Liver (tissue), 9 donors: ENCODE measurements around the gene RAB23. TPM values are rescaled to one million over a fixed set of nuclear protein-coding genes. Genes with fewer than 3 reads are reported as not detected.

ENCODE experiments used
- DNase-seq: peaks from one replicate; pipeline ENCODE4 v3.0.0-alpha.2; 2017; ENCODE audit warnings: low spot score
- H3K27ac ChIP-seq, 2 donors: one replicate each; pipeline ENCODE4 v1.7.0; 2013; ENCODE audit warnings: inconsistent platforms in 2 of 2, low read length in 2 of 2, control low read depth in 1 of 2, low read depth in 1 of 2, mild to moderate bottlenecking in 1 of 2
- H3K27me3 ChIP-seq, 4 donors: one replicate each; pipeline versions ENCODE4 v1.6.1 to v1.7.0; 2013; ENCODE audit warnings: low read length in 3 of 4, inconsistent platforms in 1 of 4, mild to moderate bottlenecking in 1 of 4, moderate library complexity in 1 of 4; ENCODE audit not compliant: control insufficient read depth in 4 of 4, insufficient read depth in 4 of 4
- H3K36me3 ChIP-seq, 4 donors: one replicate each; pipeline versions ENCODE4 v1.6.1 to v1.7.0; 2013; ENCODE audit warnings: low read length in 3 of 4, mild to moderate bottlenecking in 3 of 4, low read depth in 1 of 4, moderate library complexity in 1 of 4; ENCODE audit not compliant: control insufficient read depth in 4 of 4, insufficient read depth in 3 of 4
- H3K4me1 ChIP-seq, 4 donors: one replicate each; pipeline versions ENCODE4 v1.6.1 to v1.7.0; 2013; ENCODE audit warnings: low read length in 3 of 4, mild to moderate bottlenecking in 3 of 4, moderate library complexity in 1 of 4; ENCODE audit not compliant: control insufficient read depth in 4 of 4, insufficient read depth in 4 of 4
- H3K4me3 ChIP-seq, 3 donors: one replicate each; pipeline versions ENCODE4 v1.6.1 to v1.7.0; 2013; ENCODE audit warnings: low read length in 3 of 3, control low read depth in 1 of 3, low read depth in 1 of 3, mild to moderate bottlenecking in 1 of 3
- H3K9ac ChIP-seq, 2 donors: one replicate each; pipeline ENCODE4 v1.7.0; 2013; ENCODE audit warnings: low read length in 2 of 2, mild to moderate bottlenecking in 2 of 2, moderate library complexity in 2 of 2, control low read depth in 1 of 2, low read depth in 1 of 2
- H3K9me3 ChIP-seq, 4 donors: one replicate each; pipeline versions ENCODE4 v1.6.1 to v1.7.0; 2013; ENCODE audit warnings: low read length in 3 of 4; ENCODE audit not compliant: control insufficient read depth in 4 of 4
- EGR1 ChIP-seq, 2 donors: IDR thresholded peaks; 2 replicates each; pipeline ENCODE4 v1.6.1; 2016 to 2018; ENCODE audit warnings: antibody characterized with exemption in 2 of 2, low read depth in 2 of 2
- FOXA1 ChIP-seq: IDR thresholded peaks from 2 replicates; pipeline ENCODE4 v1.6.1; 2016; ENCODE audit warnings: antibody characterized with exemption
- FOXA2 ChIP-seq: IDR thresholded peaks from 2 replicates; pipeline ENCODE4 v1.6.1; 2016; ENCODE audit warnings: antibody characterized with exemption
- GABPA ChIP-seq, 2 donors: IDR thresholded peaks in 1 of 2; conservative IDR thresholded peaks in 1 of 2; 2 replicates each; pipeline ENCODE4 v1.6.1; 2016; ENCODE audit warnings: antibody characterized with exemption in 2 of 2, mild to moderate bottlenecking in 1 of 2, moderate library complexity in 1 of 2
- HNF4A ChIP-seq, 2 donors: conservative IDR thresholded peaks; 2 replicates each; pipeline ENCODE4 v1.6.1; 2016; ENCODE audit warnings: antibody characterized with exemption in 2 of 2, mild to moderate bottlenecking in 2 of 2
- JUND ChIP-seq, 2 donors: IDR thresholded peaks; 2 replicates each; pipeline ENCODE4 v1.6.1; 2016; ENCODE audit warnings: antibody characterized with exemption in 2 of 2
- RAD21 ChIP-seq, 2 donors: IDR thresholded peaks; 2 replicates each; pipeline ENCODE4 v1.6.1; 2016; ENCODE audit warnings: antibody characterized with exemption in 2 of 2, mild to moderate bottlenecking in 2 of 2
- RXRA ChIP-seq, 2 donors: IDR thresholded peaks; 2 replicates each; pipeline ENCODE4 v1.6.1; 2017 to 2018; ENCODE audit warnings: antibody characterized with exemption in 2 of 2, mild to moderate bottlenecking in 1 of 2
- SP1 ChIP-seq: IDR thresholded peaks from 2 replicates; pipeline ENCODE4 v1.6.1; 2018; ENCODE audit warnings: antibody characterized with exemption, mild to moderate bottlenecking
- TAF1 ChIP-seq: conservative IDR thresholded peaks from 2 replicates; pipeline ENCODE4 v1.6.1; 2016; ENCODE audit warnings: antibody characterized with exemption, mild to moderate bottlenecking
- YY1 ChIP-seq: IDR thresholded peaks from 2 replicates; pipeline ENCODE4 v1.6.1; 2016; ENCODE audit warnings: antibody characterized with exemption, mild to moderate bottlenecking
- WGBS: extraction: QIAGEN DNeasy Blood & Tissue Kit; methylation state at CpG from one replicate; pipeline ENCODE4 v1.1.7; 2013; 5-methylcytosine and 5-hydroxymethylcytosine counted together
- polyA plus RNA-seq, 2 donors: library from polyadenylated mRNA; stranded (reverse) in 1 of 2; unstranded in 1 of 2; fragments of 200-250 nt in 1 of 2; fragments of >200 nt in 1 of 2; fragmentation: Nextera tagmentation in 1 of 2; extraction: Ambion mirVana in 1 of 2; gene quantifications; one replicate each; pipeline versions ENCODE4 v1.2.1 to v1.2.3, GENCODE V29; 2013 to 2015
- total RNA-seq, 2 donors: library from RNA; depleted of rRNA; stranded (reverse); fragments of >200 nt; gene quantifications; one replicate each; pipeline ENCODE4 v1.2.3, GENCODE V29; 2014
- TF ChIP-seq, protein P1 (sequence below): fragments of 150-350 bp; IDR thresholded peaks from 2 replicates; pipeline ENCODE4 v1.5.1; 2017; ENCODE audit warnings: improper control_type of control experiment, low read depth, low read length; ENCODE audit not compliant: missing input control
- TF ChIP-seq, protein P2 (sequence below): IDR thresholded peaks from 2 replicates; pipeline ENCODE4 v1.6.1; 2016; ENCODE audit warnings: antibody characterized with exemption
- TF ChIP-seq, protein P3 (sequence below): IDR thresholded peaks from 2 replicates; pipeline ENCODE4 v1.6.1; 2016; ENCODE audit warnings: antibody characterized with exemption
- TF ChIP-seq, protein P4 (sequence below): IDR thresholded peaks from 2 replicates; pipeline ENCODE4 v1.6.1; 2016; ENCODE audit warnings: antibody characterized with exemption, mild to moderate bottlenecking
- TF ChIP-seq, protein P5 (sequence below): IDR thresholded peaks from 2 replicates; pipeline ENCODE4 v1.6.1; 2016; ENCODE audit warnings: antibody characterized with exemption
- donor health status: healthy.
- donor health status: healthy.
- donor health status: healthy.
- donor health status: healthy.
- donor health status: healthy.

Gene RAB23
- total and polyA plus RNA-seq, 4 donors, result 0.60 to 4.3 (median 2.4) TPM

DNA sequence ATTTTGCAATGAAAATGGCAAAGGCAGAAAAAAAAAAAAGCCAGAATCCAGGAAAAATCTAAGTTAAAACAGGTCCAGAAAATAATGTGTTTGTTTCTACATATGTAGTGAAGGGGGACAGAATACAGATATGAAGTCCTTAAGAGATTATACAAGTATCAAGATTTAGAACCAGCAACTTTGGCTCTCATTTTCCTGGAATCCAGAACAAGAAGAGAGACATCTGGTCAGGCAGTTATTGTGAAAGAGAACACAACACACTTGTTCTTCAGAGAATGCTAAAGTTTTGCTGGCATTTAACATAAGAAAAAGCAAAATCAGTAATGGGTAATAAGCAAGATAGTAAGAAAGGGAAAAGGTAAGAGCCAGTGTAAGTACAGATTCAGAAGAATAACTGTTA lies 28.9 kb downstream of the RAB23 start:
- TF ChIP-seq, protein P1, sequence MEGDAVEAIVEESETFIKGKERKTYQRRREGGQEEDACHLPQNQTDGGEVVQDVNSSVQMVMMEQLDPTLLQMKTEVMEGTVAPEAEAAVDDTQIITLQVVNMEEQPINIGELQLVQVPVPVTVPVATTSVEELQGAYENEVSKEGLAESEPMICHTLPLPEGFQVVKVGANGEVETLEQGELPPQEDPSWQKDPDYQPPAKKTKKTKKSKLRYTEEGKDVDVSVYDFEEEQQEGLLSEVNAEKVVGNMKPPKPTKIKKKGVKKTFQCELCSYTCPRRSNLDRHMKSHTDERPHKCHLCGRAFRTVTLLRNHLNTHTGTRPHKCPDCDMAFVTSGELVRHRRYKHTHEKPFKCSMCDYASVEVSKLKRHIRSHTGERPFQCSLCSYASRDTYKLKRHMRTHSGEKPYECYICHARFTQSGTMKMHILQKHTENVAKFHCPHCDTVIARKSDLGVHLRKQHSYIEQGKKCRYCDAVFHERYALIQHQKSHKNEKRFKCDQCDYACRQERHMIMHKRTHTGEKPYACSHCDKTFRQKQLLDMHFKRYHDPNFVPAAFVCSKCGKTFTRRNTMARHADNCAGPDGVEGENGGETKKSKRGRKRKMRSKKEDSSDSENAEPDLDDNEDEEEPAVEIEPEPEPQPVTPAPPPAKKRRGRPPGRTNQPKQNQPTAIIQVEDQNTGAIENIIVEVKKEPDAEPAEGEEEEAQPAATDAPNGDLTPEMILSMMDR, result no peak
- TF ChIP-seq SP1 (no peak), RAD21 (IDR thresholded peaks at IDR 0.05) (no peak), FOXA1 (no peak), RXRA (IDR thresholded peaks at IDR 0.05) (no peak), TAF1 (no peak), EGR1 (IDR thresholded peaks at IDR 0.05; ENCODE audit: low read depth in 2 of 2) (no peak), JUND (IDR thresholded peaks at IDR 0.05) (no peak), FOXA2 (no peak), YY1 (no peak), HNF4A (conservative IDR thresholded peaks at IDR 0.05) (no peak), GABPA (IDR thresholded peaks at IDR 0.05 in 1 of 2, conservative IDR thresholded peaks at IDR 0.05 in 1 of 2) (no peak)
- TF ChIP-seq, protein P2, sequence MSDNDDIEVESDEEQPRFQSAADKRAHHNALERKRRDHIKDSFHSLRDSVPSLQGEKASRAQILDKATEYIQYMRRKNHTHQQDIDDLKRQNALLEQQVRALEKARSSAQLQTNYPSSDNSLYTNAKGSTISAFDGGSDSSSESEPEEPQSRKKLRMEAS, result no peak
- TF ChIP-seq, protein P3, sequence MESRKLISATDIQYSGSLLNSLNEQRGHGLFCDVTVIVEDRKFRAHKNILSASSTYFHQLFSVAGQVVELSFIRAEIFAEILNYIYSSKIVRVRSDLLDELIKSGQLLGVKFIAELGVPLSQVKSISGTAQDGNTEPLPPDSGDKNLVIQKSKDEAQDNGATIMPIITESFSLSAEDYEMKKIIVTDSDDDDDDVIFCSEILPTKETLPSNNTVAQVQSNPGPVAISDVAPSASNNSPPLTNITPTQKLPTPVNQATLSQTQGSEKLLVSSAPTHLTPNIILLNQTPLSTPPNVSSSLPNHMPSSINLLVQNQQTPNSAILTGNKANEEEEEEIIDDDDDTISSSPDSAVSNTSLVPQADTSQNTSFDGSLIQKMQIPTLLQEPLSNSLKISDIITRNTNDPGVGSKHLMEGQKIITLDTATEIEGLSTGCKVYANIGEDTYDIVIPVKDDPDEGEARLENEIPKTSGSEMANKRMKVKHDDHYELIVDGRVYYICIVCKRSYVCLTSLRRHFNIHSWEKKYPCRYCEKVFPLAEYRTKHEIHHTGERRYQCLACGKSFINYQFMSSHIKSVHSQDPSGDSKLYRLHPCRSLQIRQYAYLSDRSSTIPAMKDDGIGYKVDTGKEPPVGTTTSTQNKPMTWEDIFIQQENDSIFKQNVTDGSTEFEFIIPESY, result no peak
- TF ChIP-seq, protein P4, sequence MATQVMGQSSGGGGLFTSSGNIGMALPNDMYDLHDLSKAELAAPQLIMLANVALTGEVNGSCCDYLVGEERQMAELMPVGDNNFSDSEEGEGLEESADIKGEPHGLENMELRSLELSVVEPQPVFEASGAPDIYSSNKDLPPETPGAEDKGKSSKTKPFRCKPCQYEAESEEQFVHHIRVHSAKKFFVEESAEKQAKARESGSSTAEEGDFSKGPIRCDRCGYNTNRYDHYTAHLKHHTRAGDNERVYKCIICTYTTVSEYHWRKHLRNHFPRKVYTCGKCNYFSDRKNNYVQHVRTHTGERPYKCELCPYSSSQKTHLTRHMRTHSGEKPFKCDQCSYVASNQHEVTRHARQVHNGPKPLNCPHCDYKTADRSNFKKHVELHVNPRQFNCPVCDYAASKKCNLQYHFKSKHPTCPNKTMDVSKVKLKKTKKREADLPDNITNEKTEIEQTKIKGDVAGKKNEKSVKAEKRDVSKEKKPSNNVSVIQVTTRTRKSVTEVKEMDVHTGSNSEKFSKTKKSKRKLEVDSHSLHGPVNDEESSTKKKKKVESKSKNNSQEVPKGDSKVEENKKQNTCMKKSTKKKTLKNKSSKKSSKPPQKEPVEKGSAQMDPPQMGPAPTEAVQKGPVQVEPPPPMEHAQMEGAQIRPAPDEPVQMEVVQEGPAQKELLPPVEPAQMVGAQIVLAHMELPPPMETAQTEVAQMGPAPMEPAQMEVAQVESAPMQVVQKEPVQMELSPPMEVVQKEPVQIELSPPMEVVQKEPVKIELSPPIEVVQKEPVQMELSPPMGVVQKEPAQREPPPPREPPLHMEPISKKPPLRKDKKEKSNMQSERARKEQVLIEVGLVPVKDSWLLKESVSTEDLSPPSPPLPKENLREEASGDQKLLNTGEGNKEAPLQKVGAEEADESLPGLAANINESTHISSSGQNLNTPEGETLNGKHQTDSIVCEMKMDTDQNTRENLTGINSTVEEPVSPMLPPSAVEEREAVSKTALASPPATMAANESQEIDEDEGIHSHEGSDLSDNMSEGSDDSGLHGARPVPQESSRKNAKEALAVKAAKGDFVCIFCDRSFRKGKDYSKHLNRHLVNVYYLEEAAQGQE, result no peak

DNA sequence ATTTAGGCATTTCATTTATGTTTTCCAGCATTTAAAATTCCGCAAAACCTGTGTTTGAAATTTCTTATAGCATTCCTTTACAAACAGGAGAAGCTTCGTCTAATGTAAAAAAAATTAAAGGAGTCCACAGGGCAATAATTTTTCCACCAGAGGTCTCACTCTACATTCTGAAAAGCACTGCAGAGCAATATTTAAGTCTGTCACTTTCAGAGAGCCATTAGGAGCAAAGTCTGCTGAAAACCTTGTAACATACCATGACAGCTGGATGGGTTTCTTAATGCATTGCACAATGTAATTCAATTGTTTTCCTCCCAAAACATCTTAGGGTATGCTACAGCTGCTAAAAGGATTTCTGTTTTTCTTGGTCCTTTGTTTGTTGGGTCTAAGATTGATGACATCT lies 32.0 kb downstream of the RAB23 start:
- 80% methylated on average over 2 of the region's 2 CpGs for WGBS
- no peaks in the 10 kb centered on the region for H3K27me3 ChIP-seq
- DNase-seq, result no peak
- H3K9me3 ChIP-seq, result no peaks in the 10 kb centered on the region
- no peak overlapping the region for H3K4me3 ChIP-seq
- peaks cover 0 to 2% (median 0%) of the 10 kb centered on the region in 4 donors for H3K36me3 ChIP-seq
- H3K9ac ChIP-seq, result no peak overlapping the region
- no peak for TF ChIP-seq JUND (IDR thresholded peaks at IDR 0.05)
- TF ChIP-seq, protein P5, sequence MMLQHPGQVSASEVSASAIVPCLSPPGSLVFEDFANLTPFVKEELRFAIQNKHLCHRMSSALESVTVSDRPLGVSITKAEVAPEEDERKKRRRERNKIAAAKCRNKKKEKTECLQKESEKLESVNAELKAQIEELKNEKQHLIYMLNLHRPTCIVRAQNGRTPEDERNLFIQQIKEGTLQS, result no peak
- TF ChIP-seq RAD21 (IDR thresholded peaks at IDR 0.05), result peak; percentile 51 to 56
- TF ChIP-seq, protein P1, result peak; percentile 15
- no peaks in the 10 kb centered on the region for H3K4me1 ChIP-seq
- no peak overlapping the region for H3K27ac ChIP-seq

More for the DNA sequence above, 28.9 kb downstream of the RAB23 start:
- Histone ChIP-seq H3K9ac (no peak overlapping the region), H3K4me1 (no peaks in the 10 kb centered on the region), H3K27me3 (no peaks in the 10 kb centered on the region), H3K27ac (no peak overlapping the region), H3K4me3 (no peak overlapping the region), H3K36me3 (no peaks in the 10 kb centered on the region), H3K9me3 (no peaks in the 10 kb centered on the region)
- no peak for DNase-seq
